Activated T-helper 2 cell treated with anti-CD3 and anti-CD28 coated beads, Interferon-gamma antibody, Interleukin-2, Interleukin-4, amounts not matched to agents 10 μg/mL and 5 μg/mL and 100 μg/mL, durations not matched to agents 14 hours and 24 hours and 36 hours (primary cell): ENCODE results near the gene SPART. TPM values are rescaled to one million over a fixed set of nuclear protein-coding genes. Genes with fewer than 3 reads are reported as not detected.

Experiments
- DNase-seq: peaks from one replicate; pipeline ENCODE4 v3.0.0; 2021; ENCODE audit warnings: low spot score
- H3K27ac Mint-ChIP-seq: one replicate; pipeline ENCODE4 v1.8.0; 2021; ENCODE audit warnings: mixed read lengths
- H3K27me3 Mint-ChIP-seq: one replicate; pipeline ENCODE4 v1.8.0; 2021; ENCODE audit warnings: low read depth, mixed read lengths
- H3K36me3 Mint-ChIP-seq: one replicate; pipeline ENCODE4 v1.8.0; 2021; ENCODE audit warnings: low read depth, mixed read lengths
- H3K4me1 Mint-ChIP-seq: one replicate; pipeline ENCODE4 v1.8.0; 2021; ENCODE audit warnings: low read depth, mixed read lengths
- H3K4me3 Mint-ChIP-seq: one replicate; pipeline ENCODE4 v1.8.0; 2021; ENCODE audit warnings: low read depth, mild to moderate bottlenecking, moderate library complexity, mixed read lengths
- H3K9me3 Mint-ChIP-seq: one replicate; pipeline ENCODE4 v1.8.0; 2021; ENCODE audit warnings: mixed read lengths
- intact Hi-C: fragments of 100-400 bp; cut with micrococcal nuclease; formaldehyde crosslinking; loops from one replicate; pipeline ENCODE4 v1.15.1; 2023
- total RNA-seq: library from RNA; stranded (reverse); gene quantifications from 2 replicates; pipeline ENCODE4 v1.2.3, GENCODE V29; 2022

SPART gene
- total RNA-seq, 1 donor from 2014 or later, result 32.0 TPM

- no peaks in the 10 kb centered on the region for H3K9me3 Mint-ChIP-seq
- H3K27me3 Mint-ChIP-seq, result peaks cover 15% of the 10 kb centered on the region
- H3K4me1 Mint-ChIP-seq, result no peaks in the 10 kb centered on the region
- no peak for DNase-seq
- intact Hi-C loops, result no loop called here
- H3K36me3 Mint-ChIP-seq, result no peaks in the 10 kb centered on the region
- H3K4me3 Mint-ChIP-seq, result no peak overlapping the region
- H3K27ac Mint-ChIP-seq, result no peak overlapping the region
Observed at GRCh38 chr13:36362251-36362650, 16.1 kb upstream of the SPART start.

- Mint-ChIP-seq H3K36me3 (no peaks in the 10 kb centered on the region), H3K9me3 (no peaks in the 10 kb centered on the region), H3K27me3 (peaks cover 16% of the 10 kb centered on the region), H3K27ac (no peak overlapping the region), H3K4me1 (no peaks in the 10 kb centered on the region), H3K4me3 (no peak overlapping the region)
- intact Hi-C loops, result no loop called here
- DNase-seq, result no peak
Observed at GRCh38 chr13:36360903-36361302, 14.7 kb upstream of the SPART start.

- H3K27ac Mint-ChIP-seq, result no peak overlapping the region
- H3K4me1 Mint-ChIP-seq, result peaks cover 7% of the 10 kb centered on the region
Observed at GRCh38 chr13:36359301-36359950, 13.2 kb upstream of the SPART start.

GRCh38 chr13:36358175-36358718, 12.1 kb upstream of the SPART start:
- intact Hi-C loops, result no loop called here
- H3K9me3 Mint-ChIP-seq, result no peaks in the 10 kb centered on the region
- H3K4me1 Mint-ChIP-seq, result peaks cover 7% of the 10 kb centered on the region
- no peak for DNase-seq
- H3K27ac Mint-ChIP-seq, result no peak overlapping the region
- H3K36me3 Mint-ChIP-seq, result no peaks in the 10 kb centered on the region
- H3K4me3 Mint-ChIP-seq, result no peak overlapping the region
- peaks cover 16% of the 10 kb centered on the region for H3K27me3 Mint-ChIP-seq

More at GRCh38 chr13:36359301-36359950, 13.2 kb upstream of the SPART start:
- no peak overlapping the region for H3K4me3 Mint-ChIP-seq
- intact Hi-C loops, result no loop called here
- H3K9me3 Mint-ChIP-seq, result no peaks in the 10 kb centered on the region
- H3K36me3 Mint-ChIP-seq, result no peaks in the 10 kb centered on the region
- no peak for DNase-seq
- H3K27me3 Mint-ChIP-seq, result peaks cover 16% of the 10 kb centered on the region

GRCh38 chr13:36357692-36358091, 11.5 kb upstream of the SPART start:
- Mint-ChIP-seq H3K4me3 (no peak overlapping the region), H3K27ac (no peak overlapping the region), H3K9me3 (no peaks in the 10 kb centered on the region), H3K4me1 (peaks cover 7% of the 10 kb centered on the region), H3K36me3 (no peaks in the 10 kb centered on the region), H3K27me3 (peaks cover 16% of the 10 kb centered on the region)
- intact Hi-C loops, result no loop called here
- no peak for DNase-seq

GRCh38 chr13:36357231-36357630, 11.0 kb upstream of the SPART start:
- intact Hi-C loops, result no loop called here
- H3K4me3 Mint-ChIP-seq, result no peak overlapping the region
- H3K27ac Mint-ChIP-seq, result no peak overlapping the region

GRCh38 chr13:36356058-36356457, 9.9 kb upstream of the SPART start:
- no peaks in the 10 kb centered on the region for H3K36me3 Mint-ChIP-seq
- intact Hi-C loops, result no loop called here
- no peak overlapping the region for H3K27ac Mint-ChIP-seq
- H3K4me3 Mint-ChIP-seq, result no peak overlapping the region
- peaks cover 20% of the 10 kb centered on the region for H3K27me3 Mint-ChIP-seq
- peaks cover 7% of the 10 kb centered on the region for H3K4me1 Mint-ChIP-seq
- DNase-seq, result no peak
- no peaks in the 10 kb centered on the region for H3K9me3 Mint-ChIP-seq

More at GRCh38 chr13:36357231-36357630, 11.0 kb upstream of the SPART start:
- Mint-ChIP-seq H3K27me3 (peaks cover 19% of the 10 kb centered on the region), H3K4me1 (peaks cover 7% of the 10 kb centered on the region), H3K36me3 (no peaks in the 10 kb centered on the region), H3K9me3 (no peaks in the 10 kb centered on the region)
- no peak for DNase-seq

- Mint-ChIP-seq H3K4me3 (no peak overlapping the region), H3K36me3 (no peaks in the 10 kb centered on the region), H3K9me3 (no peaks in the 10 kb centered on the region), H3K27ac (no peak overlapping the region), H3K27me3 (peaks cover 17% of the 10 kb centered on the region), H3K4me1 (peaks cover 7% of the 10 kb centered on the region)
- intact Hi-C loops, result no loop called here
- no peak for DNase-seq
Observed at GRCh38 chr13:36355632-36356031, 9.4 kb upstream of the SPART start.

GRCh38 chr13:36354842-36355623, 8.8 kb upstream of the SPART start:
- intact Hi-C loops, result no loop called here
- H3K27me3 Mint-ChIP-seq, result peaks cover 14% of the 10 kb centered on the region
- H3K4me3 Mint-ChIP-seq, result no peak overlapping the region
- no peak overlapping the region for H3K27ac Mint-ChIP-seq
- H3K36me3 Mint-ChIP-seq, result no peaks in the 10 kb centered on the region
- H3K9me3 Mint-ChIP-seq, result no peaks in the 10 kb centered on the region
- DNase-seq, result no peak
- H3K4me1 Mint-ChIP-seq, result peaks cover 7% of the 10 kb centered on the region

- intact Hi-C loops, result no loop called here
- H3K36me3 Mint-ChIP-seq, result no peaks in the 10 kb centered on the region
Observed at GRCh38 chr13:36353001-36353400, 6.8 kb upstream of the SPART start.

GRCh38 chr13:36352350-36352749, 6.2 kb upstream of the SPART start:
- peaks cover 11% of the 10 kb centered on the region for H3K27me3 Mint-ChIP-seq
- peaks cover 7% of the 10 kb centered on the region for H3K4me1 Mint-ChIP-seq
- no peaks in the 10 kb centered on the region for H3K36me3 Mint-ChIP-seq
- no peak for DNase-seq
- H3K4me3 Mint-ChIP-seq, result no peak overlapping the region
- H3K27ac Mint-ChIP-seq, result no peak overlapping the region
- intact Hi-C loops, result no loop called here
- H3K9me3 Mint-ChIP-seq, result no peaks in the 10 kb centered on the region

More at GRCh38 chr13:36353001-36353400, 6.8 kb upstream of the SPART start:
- Mint-ChIP-seq H3K27me3 (peaks cover 11% of the 10 kb centered on the region), H3K4me1 (peaks cover 7% of the 10 kb centered on the region), H3K4me3 (no peak overlapping the region), H3K27ac (no peak overlapping the region), H3K9me3 (no peaks in the 10 kb centered on the region)
- no peak for DNase-seq

- no peaks in the 10 kb centered on the region for H3K9me3 Mint-ChIP-seq
- intact Hi-C loops, result loop anchor here (2.0 to 5.0 kb wide), 2 partner anchors 85 to 651 kb away; partner anchors contain the start of genes ALG5 and CCNA1
- H3K4me1 Mint-ChIP-seq, result peaks cover 10% of the 10 kb centered on the region
- H3K4me3 Mint-ChIP-seq, result no peak overlapping the region
- H3K36me3 Mint-ChIP-seq, result no peaks in the 10 kb centered on the region
- DNase-seq, result no peak
- H3K27me3 Mint-ChIP-seq, result peaks cover 7% of the 10 kb centered on the region
- H3K27ac Mint-ChIP-seq, result no peak overlapping the region
Observed at GRCh38 chr13:36347531-36348210, 1.5 kb upstream of the SPART start.
